ENCODE data around the gene MTCP1. TPM values are rescaled to one million over a fixed set of nuclear protein-coding genes. Genes with fewer than 3 reads are reported as not detected.

The MTCP1 gene
- 32.5 TPM for total RNA-seq (ENCODE audit: insufficient read depth, low replicate concordance)

GRCh38 chrX:155070975-155071693 lies at the start of gene MTCP1, which contains the start of the genes BRCC3 and CMC4:
TSS of gene MTCP1 (minus strand) at chrX:155071136. CDS start at chrX:155066010, 5,126 bp downstream.
TSS of gene BRCC3 (plus strand) at chrX:155071508. CDS start at chrX:155071528, 20 bp downstream.
TSS of gene CMC4 (minus strand) at chrX:155071136. CDS start at chrX:155064023, 7,113 bp downstream.
- DNase-seq (ENCODE audit: low spot score) = peak; percentile 82

DNA sequence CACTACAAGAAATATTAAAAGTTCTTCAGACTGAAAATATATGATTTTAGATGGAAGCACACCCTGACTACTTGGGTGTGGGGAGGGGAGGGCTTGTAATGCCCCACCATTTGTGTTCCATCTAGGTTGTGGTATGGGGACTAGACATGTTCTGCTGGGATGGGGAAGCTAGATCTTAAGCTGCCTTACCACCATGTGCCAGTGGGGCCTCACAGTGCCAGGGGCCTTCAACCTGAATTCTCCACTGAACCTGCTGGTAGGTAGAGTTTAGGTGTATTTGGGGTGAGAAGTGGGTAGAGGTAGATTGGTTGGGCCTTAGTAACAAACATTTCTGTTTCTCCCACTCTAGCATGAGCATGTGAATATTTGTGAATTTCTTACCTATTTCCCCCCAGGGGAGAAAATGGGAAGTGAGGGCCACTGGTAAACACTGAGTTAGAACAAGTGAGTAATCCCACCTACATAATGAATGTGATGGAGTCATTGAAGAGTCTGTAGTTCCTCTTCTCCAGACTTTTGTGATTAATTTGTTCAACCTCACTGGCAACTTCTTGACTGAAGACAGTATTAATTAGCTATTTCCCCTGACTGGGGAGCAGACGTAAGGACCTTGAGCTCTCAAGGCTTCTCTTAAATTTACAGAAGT lies 44.4 kb upstream of the MTCP1 start:
- DNase-seq (ENCODE audit: low spot score) = no peak

DNA sequence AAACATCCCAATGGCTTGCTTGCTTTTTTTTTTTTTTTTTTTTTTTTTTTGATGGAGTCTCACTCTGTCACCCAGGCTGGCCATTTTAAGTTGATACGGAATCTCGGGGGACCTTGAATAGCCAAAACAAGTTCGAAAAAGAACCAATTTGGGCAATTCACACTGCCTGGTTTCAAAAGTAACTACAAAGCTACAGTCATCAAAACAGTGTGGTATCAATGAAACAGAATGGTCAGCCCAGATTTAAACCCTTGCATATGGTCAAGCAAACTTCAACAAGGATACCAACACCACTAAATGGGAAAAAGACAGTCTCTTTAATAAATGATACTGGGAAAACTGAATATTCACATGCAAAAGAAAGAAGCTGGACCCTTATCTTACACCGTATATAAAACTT lies 42.2 kb upstream of the MTCP1 start:
- DNase-seq (ENCODE audit: low spot score) = no peak

DNA sequence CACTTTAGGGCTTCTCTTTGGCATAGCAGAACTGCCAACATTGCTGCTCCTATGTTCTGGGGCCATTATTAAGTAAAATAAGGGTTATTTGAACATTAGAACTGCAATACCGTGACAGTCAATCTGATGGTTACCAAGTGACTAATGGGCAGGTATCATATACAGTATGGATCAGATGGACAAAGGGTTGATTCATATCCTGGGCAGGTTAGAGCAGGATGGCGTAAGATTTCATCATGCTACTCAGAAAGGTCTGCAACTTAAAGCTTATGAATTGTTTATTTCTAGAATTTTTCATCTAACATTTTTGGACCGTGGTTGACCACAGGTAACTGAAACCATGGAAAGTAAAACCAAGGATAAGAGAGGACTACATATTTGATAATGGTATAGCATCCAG lies 41.2 kb upstream of the MTCP1 start:
- DNase-seq (ENCODE audit: low spot score) = no peak

DNA sequence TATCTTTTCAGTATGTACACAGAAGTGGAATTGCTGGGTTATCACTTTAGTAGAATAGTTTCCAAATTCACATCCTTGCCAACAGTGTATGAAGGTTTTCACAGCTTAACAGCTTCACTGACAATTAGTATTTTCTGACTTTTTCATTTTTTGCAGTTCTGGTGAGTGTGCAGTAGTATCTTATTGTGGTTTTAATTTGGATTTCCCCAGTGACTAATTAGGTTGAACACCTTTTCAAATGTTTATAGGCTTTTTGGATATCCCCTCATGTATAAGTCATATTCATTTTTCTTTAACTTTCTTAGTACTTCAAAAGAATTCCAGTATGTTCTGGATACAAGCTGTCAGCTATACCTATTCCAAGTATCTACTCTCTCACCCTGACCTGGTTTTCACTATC lies 37.5 kb upstream of the MTCP1 start:
- DNase-seq (ENCODE audit: low spot score) = no peak

DNA sequence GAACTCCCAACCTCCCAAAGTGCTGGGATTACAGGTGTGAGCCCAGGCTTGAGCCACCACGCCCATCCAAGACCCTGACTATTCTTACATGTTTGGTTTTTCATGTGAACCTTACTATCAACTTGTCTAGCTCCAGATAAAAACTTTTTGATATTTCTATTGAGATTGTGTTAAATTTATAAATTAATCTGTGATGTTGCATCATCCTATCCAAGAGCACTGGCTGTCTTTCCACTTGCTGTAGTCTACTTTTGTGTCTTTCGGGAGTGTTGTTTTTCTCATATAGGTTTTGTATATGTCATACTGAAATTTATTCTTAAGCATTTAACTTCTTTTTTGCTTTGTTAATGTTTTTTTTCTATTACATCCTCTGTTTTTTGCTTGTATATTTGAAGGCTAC lies 35.0 kb upstream of the MTCP1 start:
- no peak for DNase-seq (ENCODE audit: low spot score)

GRCh38 chrX:155094468-155095061 lies 23.6 kb upstream of the MTCP1 start:
- peak; percentile 8 for DNase-seq (ENCODE audit: low spot score)

DNA sequence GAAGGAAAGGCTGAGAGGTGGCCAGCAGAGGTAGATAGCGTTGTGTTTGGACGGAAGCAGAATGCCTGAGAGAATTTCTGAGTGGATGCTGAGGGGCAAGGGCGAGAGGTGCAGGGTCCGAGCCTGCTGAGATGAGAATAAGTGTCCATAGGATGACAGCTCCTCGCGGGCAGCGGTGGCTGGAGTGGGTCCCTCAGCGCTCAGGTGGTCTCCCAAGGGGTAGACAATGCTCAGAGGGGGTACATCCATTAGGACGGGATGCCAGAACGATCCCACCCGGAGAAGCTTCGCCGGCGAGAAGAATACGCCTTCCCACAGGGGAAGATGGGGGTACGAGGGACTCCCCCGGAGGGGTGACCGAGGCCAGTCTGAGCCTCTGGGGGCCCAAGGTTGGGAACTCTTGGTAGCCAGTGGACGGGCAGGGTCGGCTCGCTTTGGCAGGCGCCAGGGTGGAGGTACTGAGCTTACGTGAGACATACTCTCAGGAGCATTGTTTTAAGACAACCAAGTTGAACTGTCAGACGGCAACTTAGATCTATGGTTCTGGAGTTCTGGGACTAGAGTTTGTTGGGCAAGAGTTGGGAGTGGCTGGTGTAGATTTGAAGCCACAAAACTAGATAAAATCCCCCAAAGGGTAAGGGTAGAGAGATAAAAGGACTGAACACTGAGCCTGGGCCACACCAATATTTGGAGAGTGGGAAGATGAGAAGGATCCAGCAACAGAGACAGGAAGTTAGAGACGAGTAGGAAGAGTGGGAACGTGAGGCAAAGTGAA lies 16.2 kb upstream of the MTCP1 start:
- no peak for DNase-seq (ENCODE audit: low spot score)

DNA sequence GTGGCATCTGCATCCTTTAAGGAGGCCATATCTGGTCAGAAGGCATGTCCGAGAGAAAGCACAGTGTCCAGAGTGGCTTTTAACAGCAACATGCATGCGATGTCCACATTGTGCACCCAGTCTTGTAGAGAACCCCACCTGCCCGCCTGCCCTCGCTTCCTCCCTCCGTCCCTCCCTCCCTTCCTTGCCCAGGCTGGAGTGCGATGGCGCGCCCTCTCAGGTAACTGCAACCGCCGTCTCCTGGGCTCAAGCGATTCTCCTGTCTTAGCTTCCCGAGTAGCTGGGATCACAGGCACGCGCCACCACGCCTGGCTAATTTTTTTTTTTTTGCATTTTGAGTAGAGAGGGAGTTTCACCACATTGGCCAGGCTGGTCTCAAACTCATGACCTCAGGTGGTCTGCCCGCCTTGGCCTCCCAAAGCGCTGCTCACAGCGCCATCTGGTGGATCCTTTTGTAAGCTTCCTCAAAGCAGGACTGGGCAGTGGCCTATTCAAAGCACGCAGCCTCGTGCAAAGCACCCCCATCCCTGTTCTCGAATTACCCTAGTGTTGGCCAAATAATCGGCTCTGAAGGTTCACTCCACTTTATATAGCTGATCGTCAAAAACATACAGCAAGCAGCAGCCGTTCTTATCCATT lies 15.4 kb upstream of the MTCP1 start:
- DNase-seq (ENCODE audit: low spot score) = no peak

- no peak for DNase-seq (ENCODE audit: low spot score)
Observed at GRCh38 chrX:155071694-155072280, 851 bp upstream of the MTCP1 start.

- no peak for DNase-seq (ENCODE audit: low spot score)
Observed at GRCh38 chrX:155070663-155070974, 317 bp downstream of the MTCP1 start.

- DNase-seq (ENCODE audit: low spot score) = no peak
Observed at GRCh38 chrX:155070038-155070437, 898 bp downstream of the MTCP1 start.

- DNase-seq (ENCODE audit: low spot score) = no peak
Observed at GRCh38 chrX:155069414-155069813, 1.5 kb downstream of the MTCP1 start.

DNA sequence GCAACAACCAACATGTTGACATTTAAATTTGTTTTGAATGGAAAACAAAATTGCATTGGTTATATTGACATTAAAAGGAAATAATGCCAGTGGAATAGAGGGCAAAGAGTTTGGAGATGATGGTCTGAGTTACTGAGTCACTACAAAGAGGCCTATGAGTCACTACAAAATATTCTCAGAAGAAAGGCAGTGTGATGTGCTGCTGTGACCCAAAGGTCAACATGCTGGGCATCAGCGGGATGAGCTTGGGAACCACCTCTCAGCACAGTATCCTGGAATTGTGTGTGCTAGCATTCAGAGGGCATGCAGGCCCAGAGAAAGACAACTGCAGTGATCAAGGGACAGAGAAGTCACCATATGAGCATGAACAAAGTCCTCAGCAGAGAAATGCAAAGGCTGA lies 2.8 kb downstream of the MTCP1 start:
- no peak for DNase-seq (ENCODE audit: low spot score)

- DNase-seq (ENCODE audit: low spot score) = no peak
Observed at GRCh38 chrX:155065035-155065734, 5.8 kb downstream of the MTCP1 start.

DNA sequence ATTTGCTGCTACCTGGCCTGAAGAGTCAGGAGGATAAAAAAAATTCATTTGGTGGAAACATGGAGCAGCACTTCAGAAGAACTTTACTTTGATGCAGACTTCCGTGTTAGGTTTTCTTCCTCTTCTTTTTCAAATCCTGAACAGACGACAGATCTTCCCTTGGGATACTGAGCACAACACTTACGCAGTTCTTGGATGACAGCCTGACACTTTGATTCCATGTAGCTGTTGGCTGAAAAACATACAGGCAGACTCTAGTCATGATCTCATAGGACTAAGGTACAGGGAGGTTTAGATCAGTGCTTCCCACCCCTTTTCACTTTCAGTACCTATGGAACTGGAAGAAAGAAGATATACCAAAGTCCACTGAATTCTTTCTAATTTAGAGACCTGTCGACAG lies 9.2 kb downstream of the MTCP1 start:
- DNase-seq (ENCODE audit: low spot score) = no peak

GRCh38 chrX:155056877-155057792 lies 13.8 kb downstream of the MTCP1 start:
- peak; percentile 63 for DNase-seq (ENCODE audit: low spot score)

DNA sequence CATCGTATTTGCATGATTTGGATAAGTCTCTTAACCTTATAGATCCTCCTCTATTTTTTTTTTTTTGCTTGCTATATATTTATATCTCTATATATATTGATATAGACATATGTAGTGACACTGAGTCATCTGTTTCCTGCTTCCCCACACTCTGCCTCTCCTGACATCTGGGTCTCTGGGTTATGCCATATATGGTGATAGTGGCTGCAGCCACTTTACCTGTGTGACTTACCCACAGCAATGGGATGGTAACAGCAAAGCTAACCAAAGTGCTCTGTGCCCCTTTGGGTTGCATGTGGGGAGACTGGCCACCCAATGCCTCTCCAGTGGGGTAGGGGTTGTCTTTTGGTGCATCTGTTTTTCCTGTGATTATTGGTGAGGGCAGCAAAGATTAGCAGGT lies 14.5 kb downstream of the MTCP1 start:
- DNase-seq (ENCODE audit: low spot score) = no peak

DNA sequence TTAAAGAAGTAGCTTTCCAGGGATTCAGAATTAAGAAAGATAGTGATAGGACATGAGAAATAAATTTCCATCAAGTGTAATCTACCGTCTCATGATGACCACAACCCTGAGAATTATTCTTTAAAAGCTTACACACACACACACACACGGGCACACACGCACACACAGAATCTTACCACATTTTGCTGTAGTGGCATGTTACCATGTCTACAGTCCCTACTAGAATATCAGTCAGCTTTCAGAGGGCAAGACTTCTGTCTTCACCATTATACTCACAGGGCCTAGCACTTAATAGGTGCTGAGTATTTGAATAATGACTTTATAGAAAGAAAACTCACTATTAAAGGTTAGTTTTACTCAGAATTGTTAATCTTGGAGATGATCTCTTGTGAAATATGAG lies 15.4 kb downstream of the MTCP1 start:
- DNase-seq (ENCODE audit: low spot score) = no peak

GRCh38 chrX:155054255-155054654 lies 16.7 kb downstream of the MTCP1 start:
- DNase-seq (ENCODE audit: low spot score) = no peak

All from umbilical cord (tissue), 2 donors.